ENCODE data around the gene CYBRD1.

- no peak for TF ChIP-seq CTCF (conservative IDR thresholded peaks at IDR 0.05 in 1 of 2, IDR thresholded peaks at IDR 0.05 in 1 of 2; ENCODE audit: extremely low read depth in 1 of 2, insufficient read depth in 1 of 2, low read depth in 1 of 2, low read length in 2 of 2)
- no peak for TF ChIP-seq EZH2 (IDR thresholded peaks at IDR 0.05; ENCODE audit: borderline replicate concordance, low read length)
These were observed 69.8 kb downstream of the CYBRD1 start for GRCh38 chr2:171592036-171592555.
